ENCODE results near the gene PRH2.

Gene PRH2

GRCh38 chr12:10941369-10941768 is 12.3 kb downstream of the PRH2 start:
- H3K79me2 ChIP-seq (ENCODE audit: low read length), result no peaks in the 10 kb centered on the region
- DNase-seq, result no peak
- H2AFZ ChIP-seq (ENCODE audit: low read length), result no peak overlapping the region
- H3K27ac ChIP-seq (ENCODE audit: low read length), result no peak overlapping the region
- H4K20me1 ChIP-seq (ENCODE audit: insufficient read depth, low read length), result no peaks in the 10 kb centered on the region
- H3K9me3 ChIP-seq (replicated peaks; ENCODE audit: insufficient read depth, low read length), result no peaks in the 10 kb centered on the region
- H3K36me3 ChIP-seq (replicated peaks; ENCODE audit: insufficient read depth, low read length), result no peaks in the 10 kb centered on the region
- peaks cover 7% of the 10 kb centered on the region; the same call in 1 of the 2 replicates for H3K4me1 ChIP-seq (ENCODE audit: low read length)
- no peak for TF ChIP-seq EZH2phosphoT487 (IDR thresholded peaks at IDR 0.05; ENCODE audit: low read length)
- no peak for TF ChIP-seq EZH2 (optimal IDR thresholded peaks at IDR 0.05; ENCODE audit: low read depth, low read length)
- TF ChIP-seq CTCF (IDR thresholded peaks at IDR 0.05; ENCODE audit: low read length), result no peak
- H3K27me3 ChIP-seq (replicated peaks; ENCODE audit: insufficient read depth, low read length), result no peaks in the 10 kb centered on the region
- no peaks in the 10 kb centered on the region for H3K9me2 ChIP-seq (replicated peaks; ENCODE audit: insufficient read depth, low read length)
- no peaks in the 10 kb centered on the region for H3F3A ChIP-seq (ENCODE audit: insufficient read depth, low read length)
- no peak overlapping the region for H3K4me3 ChIP-seq (ENCODE audit: low read length)
- no peak overlapping the region for H3K9ac ChIP-seq (ENCODE audit: low read length)
- H3K4me2 ChIP-seq (ENCODE audit: low read depth, low read length), result no peak overlapping the region

GRCh38 chr12:10941916-10942607 is 13.0 kb downstream of the PRH2 start:
- H3K36me3 ChIP-seq (replicated peaks; ENCODE audit: insufficient read depth, low read length), result no peaks in the 10 kb centered on the region
- H3K9me2 ChIP-seq (replicated peaks; ENCODE audit: insufficient read depth, low read length), result no peaks in the 10 kb centered on the region
- H3K79me2 ChIP-seq (ENCODE audit: low read length), result no peaks in the 10 kb centered on the region
- H3K4me2 ChIP-seq (ENCODE audit: low read depth, low read length), result no peak overlapping the region
- no peak overlapping the region for H3K9ac ChIP-seq (ENCODE audit: low read length)
- peak; percentile 37 for DNase-seq
- H4K20me1 ChIP-seq (ENCODE audit: insufficient read depth, low read length), result no peaks in the 10 kb centered on the region
- H3K27me3 ChIP-seq (replicated peaks; ENCODE audit: insufficient read depth, low read length), result no peaks in the 10 kb centered on the region
- no peak overlapping the region for H2AFZ ChIP-seq (ENCODE audit: low read length)
- no peak overlapping the region for H3K4me3 ChIP-seq (ENCODE audit: low read length)
- TF ChIP-seq EZH2phosphoT487 (IDR thresholded peaks at IDR 0.05; ENCODE audit: low read length) (no peak), CTCF (IDR thresholded peaks at IDR 0.05; ENCODE audit: low read length) (no peak), EZH2 (optimal IDR thresholded peaks at IDR 0.05; ENCODE audit: low read depth, low read length) (no peak)
- no peak overlapping the region for H3K27ac ChIP-seq (ENCODE audit: low read length)
- H3F3A ChIP-seq (ENCODE audit: insufficient read depth, low read length), result no peaks in the 10 kb centered on the region
- no peaks in the 10 kb centered on the region for H3K9me3 ChIP-seq (replicated peaks; ENCODE audit: insufficient read depth, low read length)
- H3K4me1 ChIP-seq (ENCODE audit: low read length), result peaks cover 7% of the 10 kb centered on the region; the same call in 1 of the 2 replicates

GRCh38 chr12:10943167-10943566 is 14.1 kb downstream of the PRH2 start:
- Histone ChIP-seq H3K4me3 (ENCODE audit: low read length) (no peak overlapping the region), H3K36me3 (replicated peaks; ENCODE audit: insufficient read depth, low read length) (no peaks in the 10 kb centered on the region), H4K20me1 (ENCODE audit: insufficient read depth, low read length) (no peaks in the 10 kb centered on the region), H3K79me2 (ENCODE audit: low read length) (no peaks in the 10 kb centered on the region), H3K27me3 (replicated peaks; ENCODE audit: insufficient read depth, low read length) (no peaks in the 10 kb centered on the region), H2AFZ (ENCODE audit: low read length) (no peak overlapping the region), H3K4me2 (ENCODE audit: low read depth, low read length) (no peak overlapping the region), H3F3A (ENCODE audit: insufficient read depth, low read length) (no peaks in the 10 kb centered on the region), H3K27ac (ENCODE audit: low read length) (no peak overlapping the region), H3K9me2 (replicated peaks; ENCODE audit: insufficient read depth, low read length) (no peaks in the 10 kb centered on the region), H3K4me1 (ENCODE audit: low read length) (peaks cover 7% of the 10 kb centered on the region; the same call in 1 of the 2 replicates), H3K9ac (ENCODE audit: low read length) (no peak overlapping the region), H3K9me3 (replicated peaks; ENCODE audit: insufficient read depth, low read length) (no peaks in the 10 kb centered on the region)
- peak; percentile 11 for DNase-seq
- TF ChIP-seq EZH2 (optimal IDR thresholded peaks at IDR 0.05; ENCODE audit: low read depth, low read length) (no peak), EZH2phosphoT487 (IDR thresholded peaks at IDR 0.05; ENCODE audit: low read length) (no peak), CTCF (IDR thresholded peaks at IDR 0.05; ENCODE audit: low read length) (no peak)
